ENCODE data around the gene IRF2BP2. TPM values are rescaled to one million over a fixed set of nuclear protein-coding genes. Genes with fewer than 3 reads are reported as not detected.

Gene IRF2BP2
- total and polyA plus RNA-seq, 2 of the 13 experiments (the other 11 are each of a cell fraction or from before 2014, with no cell fraction given), result 140 to 147 TPM

- TF ChIP-seq KAT2B (IDR thresholded peaks at IDR 0.05; ENCODE audit: borderline replicate concordance, low read depth, low read length) (no peak), ELF3 (CRISPR knock-in tag; IDR thresholded peaks at IDR 0.05) (peak; percentile 76), ARNTL (CRISPR knock-in tag; IDR thresholded peaks at IDR 0.05) (0 out of 2 replicates have a peak, but pooled peaks have one; percentile 33), ZNF333 (CRISPR knock-in tag; IDR thresholded peaks at IDR 0.05; ENCODE audit: borderline replicate concordance) (no peak), REL (CRISPR knock-in tag; conservative IDR thresholded peaks at IDR 0.05) (no peak), ZNF414 (CRISPR knock-in tag; IDR thresholded peaks at IDR 0.05) (no peak), ZNF740 (CRISPR knock-in tag; IDR thresholded peaks at IDR 0.05) (no peak), PHF21A (CRISPR knock-in tag; IDR thresholded peaks at IDR 0.05) (0 out of 2 replicates have a peak, but pooled peaks have one; percentile 19), ZNF274 (CRISPR knock-in tag; IDR thresholded peaks at IDR 0.05) (no peak), AKAP8 (CRISPR knock-in tag; IDR thresholded peaks at IDR 0.05) (no peak), CHD4 (IDR thresholded peaks at IDR 0.05; ENCODE audit: borderline replicate concordance, low read length) (no peak), ARNT (IDR thresholded peaks at IDR 0.05) (no peak), ZNF720 (CRISPR knock-in tag; IDR thresholded peaks at IDR 0.05) (no peak), REPIN1 (CRISPR knock-in tag; IDR thresholded peaks at IDR 0.05; ENCODE audit: borderline replicate concordance, low read depth) (no peak), DZIP1 (CRISPR knock-in tag; IDR thresholded peaks at IDR 0.05) (no peak), ZNF205 (CRISPR knock-in tag; IDR thresholded peaks at IDR 0.05) (no peak), JUND (CRISPR knock-in tag; IDR thresholded peaks at IDR 0.05) (peak; percentile 31; the same call in 1 of the 2 replicates), WIZ (CRISPR knock-in tag; IDR thresholded peaks at IDR 0.05) (no peak), ZFP82 (CRISPR knock-in tag; IDR thresholded peaks at IDR 0.05; ENCODE audit: borderline replicate concordance) (no peak), STAG1 (CRISPR knock-in tag; IDR thresholded peaks at IDR 0.05) (peak; percentile 28), POLR2G (IDR thresholded peaks at IDR 0.05; ENCODE audit: low read depth, low read length) (peak; percentile 91), PATZ1 (CRISPR knock-in tag; IDR thresholded peaks at IDR 0.05) (peak; percentile 71; the same call in 1 of the 2 replicates), ZSCAN29 (CRISPR knock-in tag; conservative IDR thresholded peaks at IDR 0.05) (0 out of 2 replicates have a peak, but pooled peaks have one; percentile 39)
Measured at GRCh38 chr1:234602334-234603220, 7.4 kb downstream of the IRF2BP2 start (continued).

Measured in HepG2 (cell line).